K562 (cell line): ENCODE results near the gene POC1B. TPM values are rescaled to one million over a fixed set of nuclear protein-coding genes. Genes with fewer than 3 reads are reported as not detected.
A peak's percentile ranks its signal among the peaks of the same experiment; 100 is the strongest.

Source experiments
- CAMTA2 ChIP-seq: fragments of 250-450 bp; sonication (Bioruptor Pico); conservative IDR thresholded peaks from 2 replicates; pipeline ENCODE4 v1.5.1; 2022
- CBX5 ChIP-seq: IDR thresholded peaks from 2 replicates; pipeline ENCODE4 v1.6.1; 2014; ENCODE audit warnings: low read depth, borderline replicate concordance
- CREB1 ChIP-seq, 2 experiments: sonication (generic) in 1 of 2; formaldehyde crosslinking in 1 of 2; IDR thresholded peaks; 2 replicates each; pipeline versions ENCODE4 v1.6.1 to v1.8.0; 2012 to 2022; ENCODE audit warnings: inconsistent platforms in 1 of 2, mild to moderate bottlenecking in 1 of 2, missing genetic modification reagents in 1 of 2, moderate library complexity in 1 of 2
- CREM ChIP-seq: IDR thresholded peaks from 2 replicates; pipeline ENCODE4 v1.6.1; 2014; ENCODE audit warnings: antibody characterized with exemption, low read depth
- E2F3 ChIP-seq: fragments of 250-450 bp; sonication (Bioruptor Pico); IDR thresholded peaks from 2 replicates; pipeline ENCODE4 v1.4.0; 2020; ENCODE audit warnings: mild to moderate bottlenecking
- FUS ChIP-seq: fragments of 200-400 bp; formaldehyde crosslinking; optimal IDR thresholded peaks from 2 replicates; pipeline ENCODE3; 2017; ENCODE audit warnings: low read depth, low read length
- HLTF ChIP-seq: fragments of 450-650 bp; IDR thresholded peaks from 2 replicates; pipeline ENCODE4 v1.6.1; 2016
- NFE2L1 ChIP-seq: fragments of 450-650 bp; IDR thresholded peaks from 2 replicates; pipeline ENCODE4 v1.6.1; 2016; ENCODE audit warnings: missing genetic modification characterization, low read depth, mild to moderate bottlenecking, missing compliant biosample characterization, moderate library complexity, borderline replicate concordance
- NFIC ChIP-seq: fragments of 450-650 bp; IDR thresholded peaks from 2 replicates; pipeline ENCODE4 v1.6.1; 2017; ENCODE audit warnings: mild to moderate bottlenecking, inconsistent platforms
- PHF8 ChIP-seq: fragments of 200-600 bp; sonication (generic); IDR thresholded peaks from 2 replicates; pipeline ENCODE4 v1.6.1; 2012; ENCODE audit warnings: mixed run types, mild to moderate bottlenecking, inconsistent platforms, low read length, moderate library complexity, borderline replicate concordance
- POLR2AphosphoS5 ChIP-seq: IDR thresholded peaks from 2 replicates; pipeline ENCODE4 v1.6.1; 2011; ENCODE audit warnings: mild to moderate bottlenecking, low read depth, low read length, moderate library complexity; ENCODE audit not compliant: control insufficient read depth, insufficient read depth
- POLR2H ChIP-seq: IDR thresholded peaks from 2 replicates; pipeline ENCODE4 v1.6.1; 2016; ENCODE audit warnings: missing genetic modification characterization, low read depth, mild to moderate bottlenecking, control low read depth, missing compliant biosample characterization, moderate library complexity
- PTBP1 ChIP-seq: fragments of 200-400 bp; formaldehyde crosslinking; IDR thresholded peaks from 2 replicates; pipeline ENCODE4 v1.6.1; 2017; ENCODE audit warnings: low read depth, low read length
- RFX5 ChIP-seq: IDR thresholded peaks from 2 replicates; pipeline ENCODE4 v1.6.1; 2011; ENCODE audit warnings: low read depth, mild to moderate bottlenecking, improper control_type of control experiment, low read length
- RUNX1 ChIP-seq: sonication (generic); IDR thresholded peaks from 2 replicates; pipeline ENCODE4 v1.6.1; 2016; ENCODE audit warnings: antibody characterized with exemption, low read depth
- SUPT5H ChIP-seq: fragments of 450-650 bp; IDR thresholded peaks from 2 replicates; pipeline ENCODE4 v1.6.1; 2016
- TAL1 ChIP-seq: fragments of 450-650 bp; IDR thresholded peaks from 2 replicates; pipeline ENCODE4 v1.6.1; 2016; ENCODE audit warnings: mild to moderate bottlenecking
- TCF7 ChIP-seq: sonication (generic); IDR thresholded peaks from 2 replicates; pipeline ENCODE4 v1.6.1; 2016; ENCODE audit warnings: antibody characterized with exemption, borderline replicate concordance
- ZFPM2 ChIP-seq: fragments of 250-450 bp; sonication (Bioruptor Pico); IDR thresholded peaks from 2 replicates; pipeline ENCODE4 v1.5.1; 2022; ENCODE audit warnings: mild to moderate bottlenecking
- ZNF197 ChIP-seq: fragments of 200-800 bp; sonication (Bioruptor generic); IDR thresholded peaks from 2 replicates; pipeline ENCODE4 v1.6.1; 2016; ENCODE audit warnings: low read depth, missing genetic modification characterization, missing compliant biosample characterization
- ZNF668 ChIP-seq: fragments of 250-450 bp; sonication (Bioruptor Pico); IDR thresholded peaks from 2 replicates; pipeline ENCODE4 v1.8.0; 2022; ENCODE audit warnings: mild to moderate bottlenecking, inconsistent platforms
- polyA plus RNA-seq, 8 experiments: library from polyadenylated mRNA; depleted of rRNA in 4 of 8; stranded (reverse) in 5 of 8; unstranded in 3 of 8; fragments of >200 nt; fragmentation: Nextera tagmentation in 2 of 8; fragmentation: Illumina TruSeq in 1 of 8; extraction: Ambion mirVana in 2 of 8; extraction: Trizol in 1 of 8; gene quantifications; 2 replicates each; pipeline versions ENCODE4 v1.2.1 to v1.2.3, GENCODE V29; 2011 to 2014; ENCODE audit warnings: inconsistent platforms in 1 of 8, missing spikeins in 1 of 8
- total RNA-seq, 7 experiments: library from RNA; depleted of rRNA in 6 of 7; stranded (reverse); fragments of >200 nt in 6 of 7; fragmentation: Illumina TruSeq in 2 of 7; extraction: Trizol in 2 of 7; gene quantifications; 2 replicates each; pipeline versions ENCODE4 v1.2.1 to v1.2.3, GENCODE V29; 2011 to 2021; ENCODE audit warnings: low replicate concordance in 1 of 7
- TF ChIP-seq, protein P1 (sequence below): fragments of 450-650 bp; formaldehyde crosslinking; IDR thresholded peaks from 2 replicates; pipeline ENCODE4 v1.4.0; 2022; ENCODE audit warnings: missing genetic modification characterization
- TF ChIP-seq, protein P2 (sequence below): fragments of 450-650 bp; IDR thresholded peaks from 2 replicates; pipeline ENCODE4 v1.6.1; 2016; ENCODE audit warnings: borderline replicate concordance
- TF ChIP-seq, protein P3 (sequence below): sonication (generic); formaldehyde crosslinking; IDR thresholded peaks from 2 replicates; pipeline ENCODE4 v1.8.0; 2022; ENCODE audit warnings: mild to moderate bottlenecking, missing genetic modification reagents
- TF ChIP-seq, protein P4 (sequence below): fragments of 250-450 bp; sonication (Bioruptor Pico); IDR thresholded peaks from 2 replicates; pipeline ENCODE4 v1.8.0; 2021; ENCODE audit warnings: borderline replicate concordance, mild to moderate bottlenecking, moderate library complexity; ENCODE audit not compliant: poor library complexity, severe bottlenecking

The POC1B gene
- total and polyA plus RNA-seq, 9 of the 15 experiments (the other 6 are each of a cell fraction or from before 2014, with no cell fraction given): 4.5 to 16.1 (median 10.4) TPM

DNA sequence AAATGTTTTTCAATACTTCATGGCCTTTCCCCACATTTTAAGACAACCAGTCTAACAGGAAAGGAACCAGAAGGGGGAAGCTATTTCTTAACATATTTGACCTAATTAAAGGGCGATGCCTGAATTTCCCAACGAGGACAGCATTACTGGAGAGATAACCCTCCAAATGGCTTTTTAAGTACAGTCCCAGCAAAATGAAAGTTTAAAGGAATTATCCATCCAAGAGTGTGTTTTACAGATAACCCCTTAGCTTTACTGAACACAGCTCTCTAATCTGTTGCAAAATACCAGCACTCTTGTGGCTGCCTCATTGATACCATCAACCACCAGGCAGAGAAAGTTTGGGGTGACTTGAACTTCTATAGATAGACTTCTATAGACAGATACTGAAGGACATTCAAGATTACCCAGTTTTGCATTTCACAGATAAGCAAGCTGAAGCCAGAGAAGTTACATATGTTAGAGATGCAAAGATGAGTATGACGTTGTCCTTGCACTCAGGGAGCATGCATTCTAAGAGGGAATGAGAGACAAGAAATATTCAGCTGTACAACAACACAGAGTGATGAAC lies 132.2 kb downstream of the POC1B start (continued):
- no peak for TF ChIP-seq NFE2L1 (tag)
- 0 out of 2 replicates have a peak, but pooled peaks have one; percentile 47 for TF ChIP-seq ZNF197 (CRISPR knock-in tag)
- TF ChIP-seq POLR2AphosphoS5: peak; percentile 88
- TF ChIP-seq, protein P1, sequence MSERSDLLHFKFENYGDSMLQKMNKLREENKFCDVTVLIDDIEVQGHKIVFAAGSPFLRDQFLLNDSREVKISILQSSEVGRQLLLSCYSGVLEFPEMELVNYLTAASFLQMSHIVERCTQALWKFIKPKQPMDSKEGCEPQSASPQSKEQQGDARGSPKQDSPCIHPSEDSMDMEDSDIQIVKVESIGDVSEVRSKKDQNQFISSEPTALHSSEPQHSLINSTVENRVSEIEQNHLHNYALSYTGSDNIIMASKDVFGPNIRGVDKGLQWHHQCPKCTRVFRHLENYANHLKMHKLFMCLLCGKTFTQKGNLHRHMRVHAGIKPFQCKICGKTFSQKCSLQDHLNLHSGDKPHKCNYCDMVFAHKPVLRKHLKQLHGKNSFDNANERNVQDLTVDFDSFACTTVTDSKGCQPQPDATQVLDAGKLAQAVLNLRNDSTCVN (CRISPR knock-in tag): no peak
- TF ChIP-seq, protein P2, sequence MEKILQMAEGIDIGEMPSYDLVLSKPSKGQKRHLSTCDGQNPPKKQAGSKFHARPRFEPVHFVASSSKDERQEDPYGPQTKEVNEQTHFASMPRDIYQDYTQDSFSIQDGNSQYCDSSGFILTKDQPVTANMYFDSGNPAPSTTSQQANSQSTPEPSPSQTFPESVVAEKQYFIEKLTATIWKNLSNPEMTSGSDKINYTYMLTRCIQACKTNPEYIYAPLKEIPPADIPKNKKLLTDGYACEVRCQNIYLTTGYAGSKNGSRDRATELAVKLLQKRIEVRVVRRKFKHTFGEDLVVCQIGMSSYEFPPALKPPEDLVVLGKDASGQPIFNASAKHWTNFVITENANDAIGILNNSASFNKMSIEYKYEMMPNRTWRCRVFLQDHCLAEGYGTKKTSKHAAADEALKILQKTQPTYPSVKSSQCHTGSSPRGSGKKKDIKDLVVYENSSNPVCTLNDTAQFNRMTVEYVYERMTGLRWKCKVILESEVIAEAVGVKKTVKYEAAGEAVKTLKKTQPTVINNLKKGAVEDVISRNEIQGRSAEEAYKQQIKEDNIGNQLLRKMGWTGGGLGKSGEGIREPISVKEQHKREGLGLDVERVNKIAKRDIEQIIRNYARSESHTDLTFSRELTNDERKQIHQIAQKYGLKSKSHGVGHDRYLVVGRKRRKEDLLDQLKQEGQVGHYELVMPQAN: no peak
- TF ChIP-seq ZNF668 (CRISPR knock-in tag): no peak
- TF ChIP-seq, protein P3, sequence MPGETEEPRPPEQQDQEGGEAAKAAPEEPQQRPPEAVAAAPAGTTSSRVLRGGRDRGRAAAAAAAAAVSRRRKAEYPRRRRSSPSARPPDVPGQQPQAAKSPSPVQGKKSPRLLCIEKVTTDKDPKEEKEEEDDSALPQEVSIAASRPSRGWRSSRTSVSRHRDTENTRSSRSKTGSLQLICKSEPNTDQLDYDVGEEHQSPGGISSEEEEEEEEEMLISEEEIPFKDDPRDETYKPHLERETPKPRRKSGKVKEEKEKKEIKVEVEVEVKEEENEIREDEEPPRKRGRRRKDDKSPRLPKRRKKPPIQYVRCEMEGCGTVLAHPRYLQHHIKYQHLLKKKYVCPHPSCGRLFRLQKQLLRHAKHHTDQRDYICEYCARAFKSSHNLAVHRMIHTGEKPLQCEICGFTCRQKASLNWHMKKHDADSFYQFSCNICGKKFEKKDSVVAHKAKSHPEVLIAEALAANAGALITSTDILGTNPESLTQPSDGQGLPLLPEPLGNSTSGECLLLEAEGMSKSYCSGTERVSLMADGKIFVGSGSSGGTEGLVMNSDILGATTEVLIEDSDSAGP (CRISPR knock-in tag): peak; percentile 67; the same call in 1 of the 2 replicates
- TF ChIP-seq TCF7: no peak
- TF ChIP-seq TAL1: peak; percentile 96
- no peak for TF ChIP-seq FUS
- TF ChIP-seq RUNX1: 0 out of 2 replicates have a peak, but pooled peaks have one; percentile 37
- TF ChIP-seq, protein P4, sequence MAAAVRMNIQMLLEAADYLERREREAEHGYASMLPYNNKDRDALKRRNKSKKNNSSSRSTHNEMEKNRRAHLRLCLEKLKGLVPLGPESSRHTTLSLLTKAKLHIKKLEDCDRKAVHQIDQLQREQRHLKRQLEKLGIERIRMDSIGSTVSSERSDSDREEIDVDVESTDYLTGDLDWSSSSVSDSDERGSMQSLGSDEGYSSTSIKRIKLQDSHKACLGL (CRISPR knock-in tag): no peak
- TF ChIP-seq E2F3 (CRISPR knock-in tag): no peak
- TF ChIP-seq CREM: peak; percentile 86
- no peak for TF ChIP-seq RFX5
- TF ChIP-seq NFIC: peak; percentile 89
- TF ChIP-seq CREB1 (IDR thresholded peaks at IDR 0.05): peak; percentile 70
- TF ChIP-seq CREB1 (CRISPR knock-in tag; IDR thresholded peaks at IDR 0.05): peak; percentile 55; the same call in 1 of the 2 replicates
- TF ChIP-seq CBX5: no peak
- TF ChIP-seq ZFPM2: no peak
- no peak for TF ChIP-seq HLTF
- TF ChIP-seq CAMTA2 (CRISPR knock-in tag): no peak
- TF ChIP-seq PTBP1: no peak
- TF ChIP-seq SUPT5H: no peak
- TF ChIP-seq POLR2H (tag): no peak
- no peak for TF ChIP-seq PHF8
